ENCODE data around the gene NDEL1. TPM values are rescaled to one million over a fixed set of nuclear protein-coding genes. Genes with fewer than 3 reads are reported as not detected.

The NDEL1 gene
- total RNA-seq, 1 experiment from 2014 or later = 38.4 TPM

DNA sequence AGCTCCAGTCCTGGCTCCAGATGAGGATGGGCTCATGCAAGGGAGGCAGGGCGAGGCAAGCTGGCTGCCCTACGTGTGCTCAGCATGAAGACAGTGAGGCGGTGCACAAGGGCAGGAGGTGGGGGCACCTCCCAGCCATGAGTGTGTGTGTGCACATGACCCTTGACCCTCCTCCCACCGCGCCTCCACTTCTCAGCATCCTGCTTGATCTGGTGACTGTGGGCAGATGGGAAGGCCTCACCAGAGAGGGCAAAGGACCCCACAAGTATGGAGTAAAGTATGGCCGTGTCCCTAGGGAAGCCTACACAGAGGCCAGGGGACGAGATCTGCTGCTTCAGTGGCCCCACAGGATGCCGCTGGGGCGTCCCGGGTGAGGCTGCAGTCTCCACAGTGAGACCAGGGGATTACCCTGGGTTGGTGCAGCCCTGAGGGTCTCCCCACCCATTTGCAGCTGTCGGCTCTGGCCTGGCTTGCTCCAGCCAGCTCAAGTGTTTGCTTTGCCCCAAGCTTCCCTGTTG, 30.1 kb upstream of the NDEL1 start:
- Histone ChIP-seq H3K9me3 (ENCODE audit: control insufficient read depth, low read depth, low read length) (no peaks in the 10 kb centered on the region), H3K79me1 (ENCODE audit: insufficient read depth, low read depth, low read length, poor library complexity, severe bottlenecking) (no peaks in the 10 kb centered on the region), H4K5ac (ENCODE audit: insufficient read length, low read depth, low read length) (no peak overlapping the region), H3K56ac (ENCODE audit: insufficient read length, low read depth, low read length) (no peak overlapping the region), H3K79me2 (ENCODE audit: insufficient read depth, low read length) (no peaks in the 10 kb centered on the region), H3T11ph (ENCODE audit: low read length) (no peak overlapping the region), H3K4me1 (ENCODE audit: insufficient read depth, low read length) (no peaks in the 10 kb centered on the region), H2BK12ac (ENCODE audit: insufficient read length, low read depth, low read length) (no peak overlapping the region), H3K9ac (ENCODE audit: extremely low read depth, insufficient read length, low read length) (no peak overlapping the region), H3K18ac (ENCODE audit: insufficient read length, low read depth, low read length) (no peak overlapping the region), H4K20me1 (ENCODE audit: control insufficient read depth, insufficient read depth, insufficient read length) (no peaks in the 10 kb centered on the region), H3K23me2 (ENCODE audit: insufficient read length, low read depth, low read length, poor library complexity, severe bottlenecking) (no peaks in the 10 kb centered on the region), H2BK15ac (ENCODE audit: low read depth, low read length) (no peak overlapping the region), H3K23ac (ENCODE audit: insufficient read length, low read depth, low read length) (no peak overlapping the region), H2BK120ac (ENCODE audit: low read depth, low read length, poor library complexity, severe bottlenecking) (no peak overlapping the region), H3K27me3 (ENCODE audit: insufficient read depth, low read length) (no peaks in the 10 kb centered on the region), H2AK5ac (ENCODE audit: insufficient read length, low read length) (no peak overlapping the region), H2BK20ac (ENCODE audit: low read depth, low read length, poor library complexity, severe bottlenecking) (no peak overlapping the region), H2AFZ (ENCODE audit: low read length) (no peak overlapping the region), H3K27ac (ENCODE audit: insufficient read length, low read depth, low read length) (no peak overlapping the region), H3K14ac (ENCODE audit: insufficient read depth, low read length) (no peak overlapping the region; the same call in 1 of the 2 replicates), H4K8ac (replicated peaks; ENCODE audit: insufficient read length, low read depth, low read length) (no peak overlapping the region), H2BK5ac (ENCODE audit: insufficient read length, low read length) (no peak overlapping the region), H3K4me2 (ENCODE audit: insufficient read depth, insufficient read length, low read length) (no peak overlapping the region), H4K91ac (ENCODE audit: insufficient read length, low read depth, low read length) (no peak overlapping the region), H3K4ac (ENCODE audit: low read depth, low read length) (no peak overlapping the region)
- no peak for DNase-seq
- H3K36me3 Mint-ChIP-seq (ENCODE audit: insufficient read depth in 1 of 3, low read depth in 3 of 3) = no peaks in the 10 kb centered on the region
- peaks cover 12 to 15% of the 10 kb centered on the region in 2 experiments for H3K4me1 Mint-ChIP-seq
- no peaks in the 10 kb centered on the region for H3K9me3 Mint-ChIP-seq
- TF ChIP-seq, protein P1, sequence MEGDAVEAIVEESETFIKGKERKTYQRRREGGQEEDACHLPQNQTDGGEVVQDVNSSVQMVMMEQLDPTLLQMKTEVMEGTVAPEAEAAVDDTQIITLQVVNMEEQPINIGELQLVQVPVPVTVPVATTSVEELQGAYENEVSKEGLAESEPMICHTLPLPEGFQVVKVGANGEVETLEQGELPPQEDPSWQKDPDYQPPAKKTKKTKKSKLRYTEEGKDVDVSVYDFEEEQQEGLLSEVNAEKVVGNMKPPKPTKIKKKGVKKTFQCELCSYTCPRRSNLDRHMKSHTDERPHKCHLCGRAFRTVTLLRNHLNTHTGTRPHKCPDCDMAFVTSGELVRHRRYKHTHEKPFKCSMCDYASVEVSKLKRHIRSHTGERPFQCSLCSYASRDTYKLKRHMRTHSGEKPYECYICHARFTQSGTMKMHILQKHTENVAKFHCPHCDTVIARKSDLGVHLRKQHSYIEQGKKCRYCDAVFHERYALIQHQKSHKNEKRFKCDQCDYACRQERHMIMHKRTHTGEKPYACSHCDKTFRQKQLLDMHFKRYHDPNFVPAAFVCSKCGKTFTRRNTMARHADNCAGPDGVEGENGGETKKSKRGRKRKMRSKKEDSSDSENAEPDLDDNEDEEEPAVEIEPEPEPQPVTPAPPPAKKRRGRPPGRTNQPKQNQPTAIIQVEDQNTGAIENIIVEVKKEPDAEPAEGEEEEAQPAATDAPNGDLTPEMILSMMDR (conservative IDR thresholded peaks at IDR 0.05) = no peak
- no CpG with 5 or more reads among the region's 11 CpGs for WGBS (ENCODE audit: extremely low coverage, insufficient read length, low lambda C conversion rate)
- H3K4me3 Mint-ChIP-seq = no peak overlapping the region
- no peak overlapping the region for H3K27ac Mint-ChIP-seq
- peaks cover 5% of the 10 kb centered on the region; the same call in 1 of the 2 replicates for H3K27me3 Mint-ChIP-seq (ENCODE audit: low read depth)

All from H9 (cell line).